ENCODE measurements around the gene KRTAP19-1. TPM values are rescaled to one million over a fixed set of nuclear protein-coding genes. Genes with fewer than 3 reads are reported as not detected.

Gene KRTAP19-1
- total and polyA plus RNA-seq, 3 experiments from 2014 or later: not detected

DNA sequence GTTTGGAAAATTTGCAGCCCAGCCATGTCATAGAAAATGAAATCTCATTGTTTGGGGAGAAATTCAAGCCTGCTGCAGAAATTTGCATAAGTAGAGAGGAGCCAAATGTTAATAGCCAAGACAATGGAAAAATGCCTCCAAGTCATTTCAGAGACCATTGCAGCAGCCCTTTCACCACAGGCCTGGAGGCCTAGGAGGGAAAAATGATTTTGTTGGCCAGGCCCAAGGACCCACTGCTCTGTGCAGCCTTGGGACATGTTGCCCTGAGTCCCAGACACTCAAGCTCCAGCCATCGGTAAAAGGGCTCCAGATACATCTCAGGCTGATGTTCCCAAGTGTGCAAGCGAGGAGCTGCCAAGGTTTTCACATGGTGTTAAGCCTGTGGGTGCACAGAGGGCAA, 6.0 kb upstream of the KRTAP19-1 start:
- no peak overlapping the region for H3K4me3 Mint-ChIP-seq
- Histone ChIP-seq H3K27ac (ENCODE audit: low read depth, low read length) (no peak overlapping the region), H3K36me3 (ENCODE audit: insufficient read depth, low read length) (no peaks in the 10 kb centered on the region), H3K27me3 (ENCODE audit: insufficient read depth, low read length, poor library complexity, severe bottlenecking) (no peaks in the 10 kb centered on the region), H3K9me3 (ENCODE audit: low read length) (no peaks in the 10 kb centered on the region), H3K4me1 (ENCODE audit: insufficient read depth, low read length) (no peaks in the 10 kb centered on the region), H3K4me3 (ENCODE audit: low read length) (no peak overlapping the region)
- H3K4me1 Mint-ChIP-seq: no peaks in the 10 kb centered on the region
- CTCF ChIA-PET: no interaction called here
- H3K9me3 Mint-ChIP-seq: peaks cover 0 to 6% (median 4%) of the 10 kb centered on the region in 5 donors
- no peaks in the 10 kb centered on the region for H3K36me3 Mint-ChIP-seq
- DNase-seq: no peak
- no peaks in the 10 kb centered on the region for H3K27me3 Mint-ChIP-seq
- POLR2A ChIA-PET: no interaction called here
- H3K27ac Mint-ChIP-seq: no peak overlapping the region

DNA sequence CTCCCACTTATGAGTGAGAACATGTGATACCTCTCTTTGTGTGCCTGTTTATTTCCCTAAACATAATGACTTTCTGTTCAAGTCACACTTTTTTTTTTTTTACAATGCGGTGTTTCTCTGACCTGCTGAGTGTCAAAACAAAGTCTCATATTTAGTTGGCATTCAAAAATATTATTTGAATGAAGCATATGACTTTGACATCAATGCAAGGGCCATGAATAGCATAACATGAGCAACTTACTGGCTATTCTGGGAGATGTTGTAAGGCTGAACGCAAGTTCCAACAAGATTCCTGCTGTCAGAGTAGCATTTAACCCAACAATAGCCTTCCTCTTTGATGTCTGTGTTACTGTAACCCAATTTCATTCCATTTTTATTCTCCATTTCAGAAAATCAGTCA, 2.0 kb upstream of the KRTAP19-1 start:
- ChIA-PET CTCF (no interaction called here), POLR2A (no interaction called here)
- no peak overlapping the region for H3K27ac ChIP-seq (ENCODE audit: low read depth, low read length)
- DNase-seq: no peak
- Mint-ChIP-seq H3K9me3 (peaks cover 0 to 3% (median 3%) of the 10 kb centered on the region in 5 donors), H3K27me3 (no peaks in the 10 kb centered on the region), H3K4me1 (no peaks in the 10 kb centered on the region), H3K4me3 (no peak overlapping the region), H3K27ac (no peak overlapping the region), H3K36me3 (no peaks in the 10 kb centered on the region)
- H3K27me3 ChIP-seq (ENCODE audit: insufficient read depth, low read length, poor library complexity, severe bottlenecking): no peaks in the 10 kb centered on the region
- no peaks in the 10 kb centered on the region for H3K4me1 ChIP-seq (ENCODE audit: insufficient read depth, low read length)
- no peaks in the 10 kb centered on the region for H3K36me3 ChIP-seq (ENCODE audit: insufficient read depth, low read length)
- no peaks in the 10 kb centered on the region for H3K9me3 ChIP-seq (ENCODE audit: low read length)
- no peak overlapping the region for H3K4me3 ChIP-seq (ENCODE audit: low read length)

DNA sequence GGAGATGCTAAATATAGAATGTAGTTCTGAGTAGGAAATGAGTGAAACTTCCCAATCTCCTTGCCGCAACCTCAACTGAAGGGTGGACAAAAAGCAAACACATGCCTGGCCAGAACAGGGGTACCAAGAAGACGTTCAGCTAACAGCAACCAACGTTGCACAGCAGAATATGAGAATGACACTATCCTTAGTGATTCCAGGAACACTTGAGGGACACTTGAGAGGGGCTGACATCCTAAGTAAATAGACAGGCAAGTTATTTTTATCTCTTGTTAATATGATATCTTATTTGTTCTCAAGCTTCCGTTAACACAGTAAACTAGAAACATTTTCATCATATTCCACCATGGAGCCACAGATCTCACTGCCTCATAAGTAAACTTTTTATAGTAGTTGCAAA, 908 bp downstream of the KRTAP19-1 start:
- Histone ChIP-seq H3K36me3 (ENCODE audit: insufficient read depth, low read length) (no peaks in the 10 kb centered on the region), H3K27me3 (ENCODE audit: insufficient read depth, low read length, poor library complexity, severe bottlenecking) (no peaks in the 10 kb centered on the region), H3K4me3 (ENCODE audit: low read length) (no peak overlapping the region), H3K27ac (ENCODE audit: low read depth, low read length) (no peak overlapping the region), H3K4me1 (ENCODE audit: insufficient read depth, low read length) (no peaks in the 10 kb centered on the region), H3K9me3 (ENCODE audit: low read length) (no peaks in the 10 kb centered on the region)
- DNase-seq: no peak
- Mint-ChIP-seq H3K4me3 (no peak overlapping the region), H3K9me3 (peaks cover 0 to 3% (median 0%) of the 10 kb centered on the region in 5 donors), H3K27me3 (no peaks in the 10 kb centered on the region), H3K27ac (no peak overlapping the region), H3K36me3 (no peaks in the 10 kb centered on the region), H3K4me1 (no peaks in the 10 kb centered on the region)
- ChIA-PET CTCF (no interaction called here), POLR2A (no interaction called here)

DNA sequence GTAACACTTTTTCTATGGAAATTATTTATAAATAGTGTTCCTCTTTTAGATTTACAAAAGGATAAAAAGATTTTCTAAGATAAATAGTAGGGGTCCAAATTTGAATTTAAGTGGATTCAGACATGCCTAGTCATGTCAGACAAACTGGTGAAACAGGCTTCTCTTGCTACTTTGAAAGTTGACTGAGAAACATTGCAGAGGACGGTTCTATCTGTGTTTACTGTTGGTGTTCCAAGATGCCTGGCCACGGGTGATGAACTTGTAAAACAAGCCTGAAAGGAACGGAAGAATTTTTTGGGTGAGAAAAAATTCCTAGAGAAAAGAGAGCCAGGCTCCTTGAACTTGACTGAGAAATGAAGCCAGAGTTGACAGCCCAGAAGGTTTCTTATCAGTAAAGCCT, 2.2 kb downstream of the KRTAP19-1 start:
- Mint-ChIP-seq H3K27me3 (no peaks in the 10 kb centered on the region), H3K9me3 (peaks cover 0 to 3% (median 0%) of the 10 kb centered on the region in 5 donors), H3K36me3 (no peaks in the 10 kb centered on the region), H3K4me3 (no peak overlapping the region), H3K27ac (peak overlapping the region in 1 of 8 donors; percentile 38), H3K4me1 (no peaks in the 10 kb centered on the region)
- no peak for DNase-seq
- H3K27me3 ChIP-seq (ENCODE audit: insufficient read depth, low read length, poor library complexity, severe bottlenecking): no peaks in the 10 kb centered on the region
- H3K36me3 ChIP-seq (ENCODE audit: insufficient read depth, low read length): no peaks in the 10 kb centered on the region
- H3K4me1 ChIP-seq (ENCODE audit: insufficient read depth, low read length): no peaks in the 10 kb centered on the region
- ChIA-PET CTCF (no interaction called here), POLR2A (no interaction called here)
- H3K9me3 ChIP-seq (ENCODE audit: low read length): no peaks in the 10 kb centered on the region
- no peak overlapping the region for H3K27ac ChIP-seq (ENCODE audit: low read depth, low read length)
- no peak overlapping the region for H3K4me3 ChIP-seq (ENCODE audit: low read length)

DNA sequence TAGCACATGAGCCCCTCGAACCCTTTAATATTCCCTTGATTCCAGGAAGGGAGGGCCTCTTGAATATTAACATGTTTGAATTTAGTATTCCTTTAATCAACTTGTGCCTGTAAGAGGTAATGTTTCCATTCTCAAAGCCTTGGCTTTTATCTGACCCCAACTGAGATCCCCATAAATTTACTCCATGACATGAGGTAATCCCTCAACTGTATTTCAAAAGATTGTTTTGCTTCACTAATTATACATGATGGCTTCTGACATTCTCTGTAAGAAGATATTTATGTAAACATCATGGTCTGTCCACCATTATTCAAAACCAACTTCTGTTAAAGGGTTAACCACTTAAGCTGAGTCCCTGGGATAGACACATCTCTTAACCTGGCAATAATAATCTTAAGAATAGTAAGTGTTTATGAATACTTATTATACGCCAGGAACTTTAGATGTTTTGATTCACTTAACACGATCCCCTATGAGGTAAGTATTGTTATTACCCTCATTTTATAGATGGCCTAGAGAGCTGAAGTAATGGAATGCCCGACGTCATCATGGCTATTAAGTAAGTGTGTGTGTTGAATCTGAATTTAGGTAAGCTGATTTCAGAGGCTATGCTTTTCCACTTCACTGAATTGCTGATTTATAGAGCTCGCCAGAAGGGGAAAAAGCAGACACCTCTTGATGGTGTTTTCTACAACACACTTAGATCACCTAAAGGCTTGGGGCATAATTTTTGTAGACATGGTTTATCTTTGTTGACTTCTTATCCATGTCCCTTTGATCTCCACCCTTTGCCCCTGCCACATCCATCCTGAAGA, 11.1 kb downstream of the KRTAP19-1 start:
- CTCF ChIA-PET: no interaction called here
- Mint-ChIP-seq H3K27ac (no peak overlapping the region), H3K27me3 (no peaks in the 10 kb centered on the region), H3K9me3 (peaks cover 0 to 5% (median 3%) of the 10 kb centered on the region in 5 donors), H3K36me3 (no peaks in the 10 kb centered on the region), H3K4me1 (no peaks in the 10 kb centered on the region), H3K4me3 (no peak overlapping the region)
- DNase-seq: no peak
- Histone ChIP-seq H3K4me3 (ENCODE audit: low read length) (no peak overlapping the region), H3K27me3 (ENCODE audit: insufficient read depth, low read length, poor library complexity, severe bottlenecking) (no peaks in the 10 kb centered on the region), H3K27ac (ENCODE audit: low read depth, low read length) (no peak overlapping the region), H3K4me1 (ENCODE audit: insufficient read depth, low read length) (no peaks in the 10 kb centered on the region), H3K36me3 (ENCODE audit: insufficient read depth, low read length) (no peaks in the 10 kb centered on the region), H3K9me3 (ENCODE audit: low read length) (no peaks in the 10 kb centered on the region)
- POLR2A ChIA-PET: no interaction called here

DNA sequence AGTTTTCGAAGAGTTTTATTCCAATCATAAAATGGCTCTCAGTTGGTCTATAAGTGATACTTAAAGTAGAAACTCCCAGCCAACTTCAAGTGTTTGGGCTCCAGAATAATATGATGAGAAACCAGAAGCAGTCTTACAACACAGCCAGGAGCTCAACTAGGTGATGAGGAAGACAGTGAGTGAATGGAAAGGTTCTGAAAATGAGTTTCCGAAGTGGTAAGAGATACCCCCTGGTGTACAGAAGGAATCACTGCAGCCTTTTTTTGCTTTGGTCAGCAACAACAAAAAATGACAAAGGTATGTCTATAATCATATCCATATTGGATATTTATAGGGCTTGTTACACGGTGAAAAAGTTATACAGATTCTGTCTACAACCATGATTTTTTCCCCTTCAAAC, 16.5 kb downstream of the KRTAP19-1 start:
- Histone ChIP-seq H3K27me3 (ENCODE audit: insufficient read depth, low read length, poor library complexity, severe bottlenecking) (no peaks in the 10 kb centered on the region), H3K9me3 (ENCODE audit: low read length) (no peaks in the 10 kb centered on the region), H3K27ac (ENCODE audit: low read depth, low read length) (no peak overlapping the region), H3K4me1 (ENCODE audit: insufficient read depth, low read length) (no peaks in the 10 kb centered on the region), H3K4me3 (ENCODE audit: low read length) (no peak overlapping the region), H3K36me3 (ENCODE audit: insufficient read depth, low read length) (no peaks in the 10 kb centered on the region)
- ChIA-PET CTCF (no interaction called here), POLR2A (no interaction called here)
- Mint-ChIP-seq H3K27me3 (no peaks in the 10 kb centered on the region), H3K27ac (no peak overlapping the region), H3K4me3 (no peak overlapping the region), H3K4me1 (no peaks in the 10 kb centered on the region), H3K9me3 (peaks cover 0 to 11% (median 3%) of the 10 kb centered on the region in 5 donors), H3K36me3 (no peaks in the 10 kb centered on the region)
- no peak for DNase-seq

DNA sequence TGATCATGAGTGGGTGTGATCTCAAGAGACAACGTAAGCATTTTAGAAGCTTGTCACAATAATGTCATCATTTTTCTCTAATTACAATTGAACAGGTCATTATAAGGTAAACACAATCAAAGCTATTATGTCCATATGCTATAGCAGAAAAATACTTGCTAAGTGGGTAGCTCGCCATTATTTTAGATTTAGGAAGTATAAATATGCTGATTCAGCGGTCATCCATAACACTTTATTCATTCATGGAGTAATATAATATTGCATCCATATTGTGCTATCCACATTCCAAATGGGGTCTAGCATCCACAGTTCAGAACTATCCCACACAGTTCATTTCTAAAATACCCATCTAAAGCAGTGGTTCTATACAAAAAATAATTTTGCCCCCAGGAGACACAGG, 31.7 kb downstream of the KRTAP19-1 start:
- H3K36me3 Mint-ChIP-seq: no peaks in the 10 kb centered on the region
- H3K27me3 Mint-ChIP-seq: no peaks in the 10 kb centered on the region
- H3K36me3 ChIP-seq (ENCODE audit: insufficient read depth, low read length): no peaks in the 10 kb centered on the region
- no peaks in the 10 kb centered on the region for H3K27me3 ChIP-seq (ENCODE audit: insufficient read depth, low read length, poor library complexity, severe bottlenecking)
- no peak overlapping the region for H3K27ac Mint-ChIP-seq
- H3K27ac ChIP-seq (ENCODE audit: low read depth, low read length): no peak overlapping the region
- peaks cover 0 to 4% (median 1%) of the 10 kb centered on the region in 5 donors for H3K9me3 Mint-ChIP-seq
- H3K9me3 ChIP-seq (ENCODE audit: low read length): no peaks in the 10 kb centered on the region
- DNase-seq: no peak
- no peaks in the 10 kb centered on the region for H3K4me1 ChIP-seq (ENCODE audit: insufficient read depth, low read length)
- no peak overlapping the region for H3K4me3 Mint-ChIP-seq
- ChIA-PET CTCF (no interaction called here), POLR2A (no interaction called here)
- H3K4me3 ChIP-seq (ENCODE audit: low read length): no peak overlapping the region
- no peaks in the 10 kb centered on the region for H3K4me1 Mint-ChIP-seq

DNA sequence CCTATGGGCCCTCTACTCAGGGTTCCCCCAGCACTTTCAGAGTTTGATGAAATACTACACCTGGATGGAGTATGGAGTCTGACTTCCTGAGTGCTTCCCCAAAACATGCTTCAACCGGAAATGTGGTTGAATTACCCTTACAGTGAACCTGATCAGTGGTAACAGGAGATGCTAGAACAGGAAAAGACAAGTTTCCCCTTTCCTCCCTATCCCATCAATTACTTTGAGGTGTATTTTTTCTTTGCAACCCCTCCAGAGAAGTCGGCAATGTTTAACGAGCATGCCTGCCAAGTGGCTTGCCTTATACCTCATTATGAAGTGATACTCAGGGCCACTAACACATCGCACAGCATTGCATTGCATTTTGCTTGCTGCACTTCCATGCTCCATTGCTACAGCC, 33.1 kb downstream of the KRTAP19-1 start:
- Histone ChIP-seq H3K4me3 (ENCODE audit: low read length) (no peak overlapping the region), H3K9me3 (ENCODE audit: low read length) (no peaks in the 10 kb centered on the region), H3K27me3 (ENCODE audit: insufficient read depth, low read length, poor library complexity, severe bottlenecking) (no peaks in the 10 kb centered on the region), H3K36me3 (ENCODE audit: insufficient read depth, low read length) (no peaks in the 10 kb centered on the region), H3K27ac (ENCODE audit: low read depth, low read length) (no peak overlapping the region), H3K4me1 (ENCODE audit: insufficient read depth, low read length) (no peaks in the 10 kb centered on the region)
- POLR2A ChIA-PET: no interaction called here
- no peak for DNase-seq
- Mint-ChIP-seq H3K36me3 (no peaks in the 10 kb centered on the region), H3K27ac (no peak overlapping the region), H3K4me3 (no peak overlapping the region), H3K27me3 (no peaks in the 10 kb centered on the region), H3K4me1 (no peaks in the 10 kb centered on the region), H3K9me3 (peaks cover 0 to 4% (median 0%) of the 10 kb centered on the region in 5 donors)
- CTCF ChIA-PET: no interaction called here
